ENCODE measurements around the gene ERCC2. TPM values are rescaled to one million over a fixed set of nuclear protein-coding genes. Genes with fewer than 3 reads are reported as not detected.

ERCC2 gene
- total RNA-seq, 1 donor from 2014 or later = 13.7 TPM

DNA sequence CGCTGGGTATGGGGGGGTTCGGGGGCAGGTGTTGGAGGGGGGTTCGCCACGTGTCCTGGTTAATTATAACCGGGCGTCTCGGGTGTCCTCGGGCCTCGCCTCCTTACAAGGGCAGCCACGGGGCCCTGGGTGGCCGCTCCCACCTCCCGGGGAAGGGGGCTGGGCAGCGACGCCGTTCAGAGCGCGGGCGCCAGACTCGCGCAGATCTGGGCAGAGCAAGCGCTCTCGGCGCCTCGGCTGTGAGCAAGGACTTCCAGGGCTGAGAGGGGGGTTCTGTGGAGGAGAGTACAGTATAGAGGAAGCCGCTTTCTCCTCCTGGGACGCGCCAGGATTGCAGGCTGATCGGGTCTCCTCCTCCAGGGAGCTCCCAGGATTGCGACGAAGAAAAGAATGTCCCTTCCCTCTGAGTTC is 46.7 kb downstream of the ERCC2 start:
- intact Hi-C loops (cut with DNase I) = no loop called here
- DNase-seq = no peak
- ATAC-seq = no peak
- no peak for TF ChIP-seq CTCF (IDR thresholded peaks at IDR 0.05)
- no peak overlapping the region for H3K27ac ChIP-seq
- H3K4me3 ChIP-seq = no peak overlapping the region
- no peaks in the 10 kb centered on the region for H3K9me3 ChIP-seq
- peaks cover 24% of the 10 kb centered on the region for H3K27me3 ChIP-seq
- no peaks in the 10 kb centered on the region for H3K4me1 ChIP-seq
- no peaks in the 10 kb centered on the region for H3K36me3 ChIP-seq

DNA sequence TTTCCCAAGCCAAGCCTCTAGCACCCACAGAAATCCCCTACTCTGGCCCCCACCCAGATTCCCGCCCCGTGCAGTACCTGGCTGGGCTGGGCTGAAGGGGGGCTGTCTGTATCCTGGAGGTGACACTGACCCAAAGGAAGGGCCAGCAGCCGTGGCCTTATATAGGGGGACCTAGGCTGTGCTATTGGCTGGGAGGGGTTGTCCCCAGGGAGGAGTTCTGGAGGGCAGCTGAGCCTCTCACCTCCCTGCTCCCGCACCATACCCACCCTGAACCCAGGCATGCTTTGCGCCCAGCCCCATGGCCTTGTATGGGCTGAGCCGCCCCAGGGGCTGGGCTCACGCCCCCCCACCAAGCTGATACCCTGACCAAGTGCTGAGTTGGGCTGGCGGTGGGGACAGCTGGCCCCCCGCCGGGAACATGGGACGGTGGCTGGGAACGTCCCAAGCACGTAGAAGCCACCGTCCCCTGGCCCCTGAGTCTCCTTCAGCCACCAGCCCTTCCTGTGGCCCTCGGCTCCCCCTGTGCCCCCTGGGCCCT is 47.6 kb downstream of the ERCC2 start, which contains the start of gene CKM:
Gene CKM (minus strand): TSS at position 132 of the 538 bp plus-strand sequence. CDS start 3,162 bp downstream, outside the sequence.
- intact Hi-C loops (cut with DNase I) = no loop called here
- no peak within 1 kb of the TSS for H3K4me3 ChIP-seq
- TF ChIP-seq CTCF (IDR thresholded peaks at IDR 0.05) = no peak
- DNase-seq (no peak), ATAC-seq (peak; percentile 15)
- H3K36me3 ChIP-seq = no peaks in the 10 kb centered on the region
- peaks cover 29% of the 10 kb centered on the region for H3K27me3 ChIP-seq
- no peaks in the 10 kb centered on the region for H3K9me3 ChIP-seq
- no peak within 1 kb of the TSS for H3K27ac ChIP-seq
- no peaks in the 10 kb centered on the region for H3K4me1 ChIP-seq

DNA sequence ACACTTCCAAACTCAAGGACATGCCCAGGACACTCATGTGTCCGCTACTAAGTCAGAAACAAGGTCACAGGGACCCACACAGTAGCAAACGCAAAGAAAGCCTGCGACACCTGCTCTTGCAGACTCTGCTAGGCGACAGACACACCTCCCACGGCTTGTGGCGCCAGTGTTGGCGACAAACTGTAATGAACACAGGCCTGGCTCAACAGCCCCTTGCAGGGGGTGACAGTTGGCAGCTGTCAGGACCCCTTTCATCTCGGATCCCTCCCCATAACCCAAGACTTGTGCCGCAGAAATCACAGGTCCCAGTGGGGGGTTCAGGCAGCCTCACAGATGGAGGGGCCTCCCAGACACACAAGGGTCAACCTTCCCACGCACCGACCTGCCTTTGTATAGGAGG is 48.1 kb downstream of the ERCC2 start:
- ATAC-seq = no peak
- TF ChIP-seq CTCF (IDR thresholded peaks at IDR 0.05) = no peak
- Histone ChIP-seq H3K27ac (no peak overlapping the region), H3K9me3 (no peaks in the 10 kb centered on the region), H3K27me3 (peaks cover 33% of the 10 kb centered on the region), H3K4me3 (no peak overlapping the region), H3K4me1 (no peaks in the 10 kb centered on the region), H3K36me3 (no peaks in the 10 kb centered on the region)
- intact Hi-C loops (cut with DNase I) = no loop called here
- DNase-seq = no peak

GRCh38 chr19:45321848-45322247 is 48.5 kb downstream of the ERCC2 start:
- no peaks in the 10 kb centered on the region for H3K4me1 ChIP-seq
- H3K9me3 ChIP-seq = no peaks in the 10 kb centered on the region
- H3K27me3 ChIP-seq = peaks cover 37% of the 10 kb centered on the region
- no peak for DNase-seq
- intact Hi-C loops (cut with DNase I) = no loop called here
- no peak overlapping the region for H3K4me3 ChIP-seq
- ATAC-seq = no peak
- H3K27ac ChIP-seq = no peak overlapping the region
- no peak for TF ChIP-seq CTCF (IDR thresholded peaks at IDR 0.05)
- no peaks in the 10 kb centered on the region for H3K36me3 ChIP-seq

GRCh38 chr19:45320997-45321775 is 49.2 kb downstream of the ERCC2 start:
- Histone ChIP-seq H3K4me1 (no peaks in the 10 kb centered on the region), H3K9me3 (no peaks in the 10 kb centered on the region), H3K27me3 (peaks cover 40% of the 10 kb centered on the region), H3K36me3 (no peaks in the 10 kb centered on the region), H3K4me3 (no peak overlapping the region), H3K27ac (no peak overlapping the region)
- TF ChIP-seq CTCF (IDR thresholded peaks at IDR 0.05) = no peak
- intact Hi-C loops (cut with DNase I) = no loop called here
- ATAC-seq (no peak), DNase-seq (no peak)
